Left lung (tissue), 14 donors: ENCODE data around the gene CCPG1. TPM values are rescaled to one million over a fixed set of nuclear protein-coding genes. Genes with fewer than 3 reads are reported as not detected.
A peak's percentile ranks its signal among the peaks of the same experiment; 100 is the strongest.
"Not testable (repeated sequence)": the region's sequence is repeated elsewhere in the genome, so short reads cannot be mapped to it uniquely, and the experiment has no call there.

ENCODE experiments used
- ATAC-seq: fragments of 200-7000 bp; cut with Tn5 transposase; one replicate; pipeline ENCODE4 v1.9.1; 2020; ENCODE audit warnings: moderate library complexity
- DNase-seq, 4 donors: peaks; one replicate each; pipeline ENCODE4 v3.0.0-alpha.2; 2013 to 2020
- H3K27ac ChIP-seq, 2 donors: fragments of 200-600 bp; sonication (generic) in 1 of 2; one replicate each; pipeline versions ENCODE4 v1.5.0 to v1.8.0; 2020 to 2021
- H3K27me3 ChIP-seq, 2 donors: fragments of 200-600 bp; sonication (generic) in 1 of 2; one replicate each; pipeline versions ENCODE4 v1.5.0 to v1.8.0; 2020 to 2021
- H3K36me3 ChIP-seq, 2 donors: fragments of 200-600 bp; sonication (generic) in 1 of 2; one replicate each; pipeline versions ENCODE4 v1.5.0 to v1.8.0; 2020 to 2021
- H3K4me1 ChIP-seq, 2 donors: fragments of 200-600 bp; one replicate each; pipeline ENCODE4 v1.8.0; 2021
- H3K4me3 ChIP-seq, 2 donors: fragments of 200-600 bp; sonication (generic) in 1 of 2; one replicate each; pipeline versions ENCODE4 v1.5.0 to v1.8.0; 2020 to 2021; ENCODE audit warnings: mild to moderate bottlenecking in 1 of 2
- H3K9me3 ChIP-seq, 2 donors: fragments of 200-600 bp; sonication (generic) in 1 of 2; one replicate each; pipeline versions ENCODE4 v1.5.0 to v1.8.0; 2020 to 2021
- CTCF ChIP-seq, 2 donors: fragments of 200-600 bp; sonication (generic) in 1 of 2; IDR thresholded peaks; one replicate each; pipeline versions ENCODE4 v1.5.0 to v1.8.0; 2021; ENCODE audit warnings: antibody characterized with exemption in 2 of 2
- intact Hi-C, 2 donors: fragments of 100-400 bp; cut with DNase I; formaldehyde crosslinking; loops; one replicate each; pipeline versions ENCODE4 v1.11.2 to v1.14.2; 2022
- long read RNA-seq, 12 donors: library from polyadenylated mRNA in 2 of 12; unstranded in 2 of 12; transcript quantifications; one replicate each; pipeline ENCODE4 v2.0.0 and lab custom pipeline, GENCODE V29; 2019 to 2026
- polyA plus RNA-seq, 6 donors: library from polyadenylated mRNA; unstranded; fragments of 120-200 nt; gene quantifications; one replicate each; pipeline ENCODE4 v1.2.1, GENCODE V29; 2013; ENCODE audit not compliant: insufficient read length in 6 of 6
- total RNA-seq, 2 donors: library from RNA; stranded (reverse); fragmentation: NEBNext Ultra II Directional; extraction: Animal tissue kit (Norgen Biotek cat#: 25700); gene quantifications; one replicate each; pipeline ENCODE4 v1.2.1, GENCODE V29; 2021
- donor health status: DM: no; HTN: yes; CAD: no.
- donor health status: DM: no; HTN: no; CAD: no.

The CCPG1 gene
- total RNA-seq, result 10 to 100 TPM; 75.2 to 98.0 TPM
- 10 to 100 TPM; 29.1 to 38.6 (median 32.4) TPM for polyA plus RNA-seq
- long read RNA-seq, donor 1, full-length matches to known transcripts, result 14 of 14 reads
- long read RNA-seq, donor 1, partial matches to known transcripts, result 0 of 14 reads
- long read RNA-seq, donor 1, other reads (novel, unspliced or antisense), result 0 of 14 reads
- long read RNA-seq, donor 2, full-length matches to known transcripts, result 8 of 8 reads
- long read RNA-seq, donor 2, partial matches to known transcripts, result 0 of 8 reads
- long read RNA-seq, donor 2, other reads (novel, unspliced or antisense), result 0 of 8 reads
- long read RNA-seq, donor 3, full-length matches to known transcripts, result 6 of 32 reads
- long read RNA-seq, donor 3, partial matches to known transcripts, result 26 of 32 reads
- long read RNA-seq, donor 3, other reads (novel, unspliced or antisense), result 0 of 32 reads
- long read RNA-seq, donor 4, full-length matches to known transcripts, result 50 of 58 reads
- long read RNA-seq, donor 4, partial matches to known transcripts, result 3 of 58 reads
- long read RNA-seq, donor 4, other reads (novel, unspliced or antisense), result 5 of 58 reads
- long read RNA-seq, donor 5, full-length matches to known transcripts, result 8 of 14 reads
- long read RNA-seq, donor 5, partial matches to known transcripts, result 6 of 14 reads
- long read RNA-seq, donor 5, other reads (novel, unspliced or antisense), result 0 of 14 reads
- long read RNA-seq, donor 6, full-length matches to known transcripts, result 9 of 9 reads
- long read RNA-seq, donor 6, partial matches to known transcripts, result 0 of 9 reads
- long read RNA-seq, donor 6, other reads (novel, unspliced or antisense), result 0 of 9 reads
- long read RNA-seq, donor 7, full-length matches to known transcripts, result 5 of 5 reads
- long read RNA-seq, donor 7, partial matches to known transcripts, result 0 of 5 reads
- long read RNA-seq, donor 7, other reads (novel, unspliced or antisense), result 0 of 5 reads
- long read RNA-seq, donor 8, full-length matches to known transcripts, result 5 of 5 reads
- long read RNA-seq, donor 8, partial matches to known transcripts, result 0 of 5 reads
- long read RNA-seq, donor 8, other reads (novel, unspliced or antisense), result 0 of 5 reads
- long read RNA-seq, donor 9, result 0 reads
- long read RNA-seq, donor 10, full-length matches to known transcripts, result 30 of 34 reads
- long read RNA-seq, donor 10, partial matches to known transcripts, result 1 of 34 reads
- long read RNA-seq, donor 10, other reads (novel, unspliced or antisense), result 3 of 34 reads
- long read RNA-seq, donor 11, result 0 reads
- long read RNA-seq, donor 12, full-length matches to known transcripts, result 5 of 5 reads
- long read RNA-seq, donor 12, partial matches to known transcripts, result 0 of 5 reads
- long read RNA-seq, donor 12, other reads (novel, unspliced or antisense), result 0 of 5 reads

GRCh38 chr15:55408012-55408928, at the start of gene CCPG1, which contains the start of gene PIERCE2:
CCPG1 (minus strand) TSS chr15:55408359; CDS start chr15:55389424, 18,935 bp downstream.
PIERCE2 (plus strand) TSS chr15:55408495; CDS start chr15:55408769, 274 bp downstream.
- no peaks in the 10 kb centered on the region for H3K9me3 ChIP-seq
- H3K36me3 ChIP-seq, result no peaks in the 10 kb centered on the region
- H3K4me3 ChIP-seq, result peak within 1 kb of the TSS; percentile 59 to 87
- H3K27me3 ChIP-seq, result no peaks in the 10 kb centered on the region
- peak; percentile 96 to 97 for TF ChIP-seq CTCF (IDR thresholded peaks at IDR 0.05)
- intact Hi-C loops, result no loop called here
- DNase-seq (peak; percentile 91 to 99 (median 95)), ATAC-seq (peak; percentile 99)
- H3K27ac ChIP-seq, result peak within 1 kb of the TSS; percentile 96 to 98
- peaks cover 23 to 50% of the 10 kb centered on the region in 2 donors for H3K4me1 ChIP-seq

- no peak for TF ChIP-seq CTCF (IDR thresholded peaks at IDR 0.05)
- intact Hi-C loops, result no loop called here
- Histone ChIP-seq H3K4me3 (no peak overlapping the region), H3K36me3 (no peaks in the 10 kb centered on the region), H3K27ac (peak overlapping the region in 1 of 2 donors; percentile 51), H3K27me3 (no peaks in the 10 kb centered on the region), H3K4me1 (no peaks in the 10 kb centered on the region), H3K9me3 (peaks cover 0 to 13% of the 10 kb centered on the region in 2 donors)
- peak; percentile 91 for ATAC-seq
- peak in 2 of 4 donors; percentile 11 to 78 for DNase-seq
These were observed 49.4 kb upstream of the CCPG1 start for GRCh38 chr15:55457401-55458022.

GRCh38 chr15:55447030-55447394, 38.9 kb upstream of the CCPG1 start:
- ATAC-seq, H3K9me3 ChIP-seq, H3K4me3 ChIP-seq, H3K27ac ChIP-seq, H3K27me3 ChIP-seq, H3K36me3 ChIP-seq, DNase-seq, H3K4me1 ChIP-seq, intact Hi-C loops: not testable (repeated sequence)

- H3K4me3 ChIP-seq, DNase-seq, H3K4me1 ChIP-seq, H3K27me3 ChIP-seq, ATAC-seq, H3K27ac ChIP-seq, intact Hi-C loops, H3K9me3 ChIP-seq, H3K36me3 ChIP-seq: not testable (repeated sequence)
These were observed 38.3 kb upstream of the CCPG1 start for GRCh38 chr15:55446379-55447029.

GRCh38 chr15:55445936-55446335, 37.8 kb upstream of the CCPG1 start:
- H3K36me3 ChIP-seq, H3K27ac ChIP-seq, H3K4me1 ChIP-seq, H3K4me3 ChIP-seq, intact Hi-C loops, DNase-seq, H3K9me3 ChIP-seq, ATAC-seq, H3K27me3 ChIP-seq: not testable (repeated sequence)

- intact Hi-C loops, DNase-seq, ATAC-seq, H3K36me3 ChIP-seq, H3K9me3 ChIP-seq, H3K4me3 ChIP-seq, H3K4me1 ChIP-seq, H3K27me3 ChIP-seq, H3K27ac ChIP-seq: not testable (repeated sequence)
These were observed 35.0 kb upstream of the CCPG1 start for GRCh38 chr15:55443141-55443540.
